HepG2 (cell line): Measurements from ENCODE around the gene GLT1D1. TPM values are rescaled to one million over a fixed set of nuclear protein-coding genes. Genes with fewer than 3 reads are reported as not detected.

ENCODE experiments used
- ATAC-seq: fragments of 200-7000 bp; cut with Tn5 transposase; 3 replicates; pipeline ENCODE4 v1.9.1; 2020; ENCODE audit warnings: mild to moderate bottlenecking, moderate library complexity
- BruUV-seq: library from RNA; stranded (reverse); fragments of 400-500 nt; replicated peaks from 2 replicates; lab custom pipeline; 2021; lab: Mats Ljungman, UMichigan
- CTCF ChIA-PET: fragments of 300-600 bp; formaldehyde crosslinking; extraction: SDS; loops from one replicate; lab custom pipeline; 2021; ENCODE audit warnings: low total read pairs, inconsistent platforms, low intra/inter-chr PET ratio; lab: Yijun Ruan, JAX
- POLR2A ChIA-PET: fragments of 350-600 bp; sonication (Branson Sonifier 250); formaldehyde crosslinking; loops from one replicate; lab custom pipeline; 2020; ENCODE audit warnings: antibody characterized with exemption, inconsistent platforms; lab: Yijun Ruan, JAX
- DNase-seq: peaks from one replicate; pipeline ENCODE4 v3.0.0-alpha.2; 2015; ENCODE audit warnings: low spot score
- FAIRE-seq: peaks from 3 replicates; lab custom pipeline; 2011; peaks lifted over from hg19 to GRCh38; lab: Jason Lieb, UNC
- H2AFZ ChIP-seq: one replicate; pipeline ENCODE4 v1.6.1; 2011; ENCODE audit warnings: low read length, inconsistent platforms
- H3K27ac ChIP-seq: fragments of 300-600 bp; 3 replicates; pipeline ENCODE4 v1.8.0; 2011; ENCODE audit warnings: mixed run types, mild to moderate bottlenecking, mixed read lengths, low read length, inconsistent platforms; ENCODE audit not compliant: insufficient read depth; ENCODE audit errors: extremely low read length
- H3K27me3 ChIP-seq, 2 experiments: fragments of 200-600 bp in 1 of 2; 2 replicates in 1 of 2; 3 replicates in 1 of 2; pipeline versions ENCODE4 v1.6.0 to v1.8.0; 2011; ENCODE audit warnings: low read length in 2 of 2, mild to moderate bottlenecking in 2 of 2, moderate library complexity in 2 of 2, inconsistent platforms in 1 of 2; ENCODE audit not compliant: insufficient read depth in 2 of 2, control insufficient read depth in 1 of 2
- H3K36me3 ChIP-seq, 2 experiments: fragments of 200-600 bp in 1 of 2; replicated peaks in 1 of 2; 2 replicates in 1 of 2; 3 replicates in 1 of 2; pipeline versions ENCODE4 v1.5.1 to v1.8.0; 2011; ENCODE audit warnings: low read length in 2 of 2, inconsistent platforms in 1 of 2; ENCODE audit not compliant: insufficient read depth in 2 of 2, control insufficient read depth in 1 of 2
- H3K4me1 ChIP-seq: 2 replicates; pipeline ENCODE4 v1.5.1; 2012; ENCODE audit warnings: low read length, inconsistent platforms; ENCODE audit not compliant: insufficient read depth
- H3K4me2 ChIP-seq: 2 replicates; pipeline ENCODE4 v1.6.0; 2011; ENCODE audit warnings: low read depth, low read length, inconsistent platforms
- H3K4me3 ChIP-seq, 3 experiments: fragments of 200-600 bp in 1 of 3; sonication (generic), shearing (Covaris generic) in 1 of 3; replicated peaks in 1 of 3; 2 replicates each; pipeline ENCODE4 v1.5.1; 2011 to 2016; ENCODE audit warnings: low read length in 3 of 3, inconsistent platforms in 2 of 3, low read depth in 2 of 3, mild to moderate bottlenecking in 2 of 3, control low read depth in 1 of 3, mixed read lengths in 1 of 3; ENCODE audit not compliant: insufficient read depth in 1 of 3
- H3K79me2 ChIP-seq: one replicate; pipeline ENCODE4 v1.6.1; 2011; ENCODE audit warnings: low read length, inconsistent platforms; ENCODE audit not compliant: insufficient read depth
- H3K9ac ChIP-seq: 2 replicates; pipeline ENCODE4 v1.6.0; 2011; ENCODE audit warnings: mild to moderate bottlenecking, low read depth, low read length, inconsistent platforms; ENCODE audit not compliant: insufficient read depth
- H3K9me3 ChIP-seq: 2 replicates; pipeline ENCODE4 v1.5.1; 2012; ENCODE audit warnings: mild to moderate bottlenecking, low read length
- H4K20me1 ChIP-seq: 2 replicates; pipeline ENCODE4 v1.6.0; 2011; ENCODE audit warnings: inconsistent platforms, mild to moderate bottlenecking, low read length, moderate library complexity; ENCODE audit not compliant: insufficient read depth
- EHMT2 ChIP-seq: fragments of 200-600 bp; sonication (generic); IDR thresholded peaks from 2 replicates; pipeline ENCODE4 v1.7.0; 2017; ENCODE audit warnings: antibody characterized with exemption, low read depth, low read length, borderline replicate concordance
- HNRNPUL1 ChIP-seq: fragments of 200-400 bp; formaldehyde crosslinking; IDR thresholded peaks from 2 replicates; pipeline ENCODE4 v1.6.1; 2017; ENCODE audit warnings: low read depth, mild to moderate bottlenecking, low read length, moderate library complexity
- JUN ChIP-seq: sonication (generic); formaldehyde crosslinking; IDR thresholded peaks from 2 replicates; pipeline ENCODE4 v1.4.0; 2020; ENCODE audit warnings: mild to moderate bottlenecking, missing genetic modification reagents
- KLF11 ChIP-seq: IDR thresholded peaks from 2 replicates; pipeline ENCODE4 v1.6.1; 2016; ENCODE audit warnings: missing compliant biosample characterization
- PHF8 ChIP-seq: sonication (generic); formaldehyde crosslinking; IDR thresholded peaks from 2 replicates; pipeline ENCODE4 v1.5.0; 2020; ENCODE audit warnings: missing genetic modification reagents
- SOX13 ChIP-seq, 3 experiments: fragments of 450-650 bp in 1 of 3; sonication (generic) in 1 of 3; formaldehyde crosslinking in 1 of 3; IDR thresholded peaks in 2 of 3; conservative IDR thresholded peaks in 1 of 3; 2 replicates each; pipeline versions ENCODE4 v1.5.0 to v1.6.1; 2016 to 2020; ENCODE audit warnings: antibody characterized with exemption in 1 of 3, mild to moderate bottlenecking in 1 of 3, missing compliant biosample characterization in 1 of 3, missing genetic modification reagents in 1 of 3, moderate library complexity in 1 of 3
- ZNF263 ChIP-seq: sonication (generic); formaldehyde crosslinking; IDR thresholded peaks from 2 replicates; pipeline ENCODE4 v1.4.0; 2020; ENCODE audit warnings: missing genetic modification reagents
- ZNF354B ChIP-seq: sonication (generic); formaldehyde crosslinking; IDR thresholded peaks from 2 replicates; pipeline ENCODE4 v1.8.0; 2022; ENCODE audit warnings: mild to moderate bottlenecking, missing genetic modification reagents
- ZNF562 ChIP-seq: sonication (generic); formaldehyde crosslinking; IDR thresholded peaks from 2 replicates; pipeline ENCODE4 v1.8.0; 2022; ENCODE audit warnings: missing genetic modification reagents, borderline replicate concordance
- ZNF7 ChIP-seq: IDR thresholded peaks from 2 replicates; pipeline ENCODE4 v1.6.1; 2016; ENCODE audit warnings: missing biosample characterization, missing genetic modification reagents
- ZNF724P ChIP-seq: sonication (generic); formaldehyde crosslinking; IDR thresholded peaks from 2 replicates; pipeline ENCODE4 v1.8.0; 2022; ENCODE audit warnings: missing genetic modification reagents, borderline replicate concordance
- ZNF790 ChIP-seq: sonication (generic); formaldehyde crosslinking; IDR thresholded peaks from 2 replicates; pipeline ENCODE4 v1.8.0; 2022; ENCODE audit warnings: missing genetic modification reagents, mild to moderate bottlenecking, borderline replicate concordance
- WGBS: methylation state at CpG from one replicate; pipeline ENCODE4 v1.1.6; 2017; ENCODE audit warnings: low lambda C conversion rate; 5-methylcytosine and 5-hydroxymethylcytosine counted together
- in situ Hi-C: cut with HindIII; loops from 2 replicates; pipeline ENCODE4 v1.10.0; 2017; ENCODE audit warnings: low pct_unique_long_range_greater_than_20kb; ENCODE audit not compliant: extremely low pct_ligation_motif_present
- intact Hi-C: fragments of 100-400 bp; cut with micrococcal nuclease; formaldehyde crosslinking; loops from one replicate; pipeline ENCODE4 v1.10.0; 2022; ENCODE audit not compliant: unreplicated experiment
- polyA plus RNA-seq, 8 experiments: library from polyadenylated mRNA; depleted of rRNA in 3 of 8; stranded (reverse) in 7 of 8; unstranded in 1 of 8; fragments of >200 nt; fragmentation: Illumina TruSeq in 4 of 8; extraction: Trizol in 4 of 8; gene quantifications; 2 replicates each; pipeline versions ENCODE4 v1.2.1 to v1.2.3, GENCODE V29; 2011 to 2016; ENCODE audit warnings: low read depth in 4 of 8, missing spikeins in 1 of 8, mixed read lengths in 1 of 8; ENCODE audit not compliant: insufficient read depth in 1 of 8
- total RNA-seq, 5 experiments: library from RNA; depleted of rRNA; stranded (reverse); fragments of >200 nt; fragmentation: Illumina TruSeq; extraction: Trizol; gene quantifications; 2 replicates each; pipeline ENCODE4 v1.2.3, GENCODE V29; 2016; ENCODE audit warnings: low read depth in 1 of 5
- TF ChIP-seq, protein P1 (sequence below): sonication (generic); formaldehyde crosslinking; IDR thresholded peaks from 2 replicates; pipeline ENCODE4 v1.4.0; 2020; ENCODE audit warnings: missing genetic modification reagents
- TF ChIP-seq, protein P2 (sequence below): sonication (generic); formaldehyde crosslinking; conservative IDR thresholded peaks from 2 replicates; pipeline ENCODE4 v1.4.0; 2020; ENCODE audit warnings: missing genetic modification reagents

Gene GLT1D1
- total and polyA plus RNA-seq, 2 of the 13 experiments (the other 11 are each of a cell fraction or from before 2014, with no cell fraction given) = 0.09 to 0.17 TPM

DNA sequence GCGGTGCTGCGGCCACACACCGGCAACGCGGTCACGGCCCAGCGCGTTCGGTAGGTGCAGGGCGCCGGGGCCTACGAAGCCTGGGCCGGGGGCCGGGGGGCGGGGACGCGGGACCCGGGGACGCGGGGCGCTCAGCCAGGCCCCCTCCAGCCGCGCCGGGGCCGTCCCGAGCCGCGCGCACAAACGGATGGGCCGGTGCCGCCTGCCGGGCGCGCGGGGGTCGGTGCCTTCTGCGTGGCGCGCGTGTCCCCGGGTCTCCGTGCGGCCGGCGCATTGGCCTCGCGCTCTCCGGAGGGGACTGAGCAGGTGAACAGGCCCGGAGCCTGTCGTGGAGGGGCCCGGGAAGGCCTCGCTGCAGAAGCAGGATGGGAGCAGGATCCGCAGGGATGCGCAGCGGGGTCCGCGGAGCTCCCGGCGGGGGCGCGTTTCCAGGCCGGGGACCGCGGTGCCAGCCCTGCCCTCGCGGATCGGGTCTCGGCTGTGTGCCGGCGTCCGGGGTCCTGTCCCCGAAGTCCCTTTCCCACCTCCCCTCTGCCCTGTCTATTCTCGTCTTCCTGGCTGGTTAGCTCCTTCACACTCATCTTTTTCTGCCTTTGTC, 421 bp downstream of the GLT1D1 start:
- H2AFZ ChIP-seq = no peak overlapping the region
- H3K27ac ChIP-seq = no peak overlapping the region
- no peaks in the 10 kb centered on the region for H3K79me2 ChIP-seq
- ChIA-PET POLR2A (no interaction called here), CTCF (no interaction called here)
- intact Hi-C loops = no loop called here
- peaks cover 0 to 22% of the 10 kb centered on the region in 2 experiments; a peak in 4 of 5 replicates for H3K27me3 ChIP-seq
- TF ChIP-seq, protein P1, sequence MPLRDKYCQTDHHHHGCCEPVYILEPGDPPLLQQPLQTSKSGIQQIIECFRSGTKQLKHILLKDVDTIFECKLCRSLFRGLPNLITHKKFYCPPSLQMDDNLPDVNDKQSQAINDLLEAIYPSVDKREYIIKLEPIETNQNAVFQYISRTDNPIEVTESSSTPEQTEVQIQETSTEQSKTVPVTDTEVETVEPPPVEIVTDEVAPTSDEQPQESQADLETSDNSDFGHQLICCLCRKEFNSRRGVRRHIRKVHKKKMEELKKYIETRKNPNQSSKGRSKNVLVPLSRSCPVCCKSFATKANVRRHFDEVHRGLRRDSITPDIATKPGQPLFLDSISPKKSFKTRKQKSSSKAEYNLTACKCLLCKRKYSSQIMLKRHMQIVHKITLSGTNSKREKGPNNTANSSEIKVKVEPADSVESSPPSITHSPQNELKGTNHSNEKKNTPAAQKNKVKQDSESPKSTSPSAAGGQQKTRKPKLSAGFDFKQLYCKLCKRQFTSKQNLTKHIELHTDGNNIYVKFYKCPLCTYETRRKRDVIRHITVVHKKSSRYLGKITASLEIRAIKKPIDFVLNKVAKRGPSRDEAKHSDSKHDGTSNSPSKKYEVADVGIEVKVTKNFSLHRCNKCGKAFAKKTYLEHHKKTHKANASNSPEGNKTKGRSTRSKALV (CRISPR knock-in tag) = peak; percentile 82
- no peak for TF ChIP-seq SOX13 (IDR thresholded peaks at IDR 0.05)
- TF ChIP-seq SOX13 (CRISPR knock-in tag; conservative IDR thresholded peaks at IDR 0.05 in 1 of 2, IDR thresholded peaks at IDR 0.05 in 1 of 2) = no peak
- no peak for DNase-seq
- peaks cover 6% of the 10 kb centered on the region; the same call in 1 of the 2 replicates for H3K4me1 ChIP-seq
- H3K4me3 ChIP-seq = peak overlapping the region in 1 of 3 experiments; percentile 37; a peak in 1 of 6 replicates
- no peaks in the 10 kb centered on the region for H4K20me1 ChIP-seq
- in situ Hi-C loops = no loop called here
- no peaks in the 10 kb centered on the region for H3K9me3 ChIP-seq
- ATAC-seq = peak; percentile 48
- WGBS = 4% methylated on average over 14 of the region's 74 CpGs
- H3K36me3 ChIP-seq = no peaks in the 10 kb centered on the region
- BruUV-seq = no TSS peak
- no peak overlapping the region for H3K9ac ChIP-seq
- H3K4me2 ChIP-seq = peak overlapping the region; percentile 47; the same call in 1 of the 2 replicates
- FAIRE-seq = no peak

DNA sequence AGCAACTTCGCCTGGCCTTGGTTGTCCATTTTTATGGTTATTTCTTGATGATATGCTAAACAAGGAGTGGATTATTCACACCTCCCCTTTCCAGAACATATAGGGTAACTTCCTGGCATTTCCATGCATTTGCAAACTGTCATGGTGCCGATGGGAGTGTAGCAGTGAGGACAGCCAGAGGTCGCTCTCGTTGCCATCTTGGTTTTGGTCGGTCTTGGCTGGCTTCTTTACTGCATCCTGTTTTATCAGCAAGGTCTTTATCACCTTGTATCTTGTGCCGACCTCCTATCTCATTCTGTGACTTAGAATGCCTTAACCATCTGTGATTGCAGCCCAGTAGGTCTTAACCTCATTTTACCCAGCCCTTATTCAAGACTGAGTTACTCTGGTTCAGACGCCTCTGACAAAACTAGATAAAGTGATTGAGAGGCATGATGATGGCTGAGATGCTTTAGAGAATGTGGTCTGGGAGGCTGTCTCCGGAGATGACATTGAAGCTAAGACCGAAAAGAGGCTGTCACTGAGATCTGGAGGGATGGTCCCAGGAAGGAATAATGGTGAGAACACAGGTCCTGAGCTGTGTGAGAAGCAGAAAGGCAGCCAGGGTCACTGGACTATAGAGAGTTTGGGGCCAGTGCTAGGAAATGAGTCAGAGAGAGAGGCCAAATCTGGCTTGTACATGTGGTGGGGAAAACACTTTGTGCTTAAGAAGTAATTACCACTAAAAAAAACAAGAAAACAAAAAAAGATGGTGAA, 2.9 kb downstream of the GLT1D1 start:
- Histone ChIP-seq H3K27ac (no peak overlapping the region), H3K4me1 (peaks cover 18% of the 10 kb centered on the region), H3K4me2 (no peak overlapping the region), H3K9me3 (no peaks in the 10 kb centered on the region), H3K36me3 (no peaks in the 10 kb centered on the region), H3K9ac (no peak overlapping the region), H3K4me3 (no peak overlapping the region), H4K20me1 (no peaks in the 10 kb centered on the region), H2AFZ (no peak overlapping the region), H3K79me2 (no peaks in the 10 kb centered on the region), H3K27me3 (peaks cover 0 to 22% of the 10 kb centered on the region in 2 experiments; a peak in 4 of 5 replicates)
- intact Hi-C loops (no loop called here), in situ Hi-C loops (no loop called here)
- CTCF ChIA-PET = no interaction called here
- FAIRE-seq = no peak
- BruUV-seq = no TSS peak
- no peak for ATAC-seq
- 63% methylated on average over 9 of the region's 9 CpGs for WGBS
- DNase-seq = no peak
- POLR2A ChIA-PET = no interaction called here
- TF ChIP-seq ZNF562 (no peak), ZNF790 (no peak), ZNF354B (no peak), HNRNPUL1 (no peak), JUN (no peak), PHF8 (CRISPR knock-in tag) (no peak), KLF11 (no peak), ZNF263 (CRISPR knock-in tag) (no peak), EHMT2 (no peak), ZNF7 (no peak), ZNF724P (CRISPR knock-in tag) (no peak)
- TF ChIP-seq, protein P2, sequence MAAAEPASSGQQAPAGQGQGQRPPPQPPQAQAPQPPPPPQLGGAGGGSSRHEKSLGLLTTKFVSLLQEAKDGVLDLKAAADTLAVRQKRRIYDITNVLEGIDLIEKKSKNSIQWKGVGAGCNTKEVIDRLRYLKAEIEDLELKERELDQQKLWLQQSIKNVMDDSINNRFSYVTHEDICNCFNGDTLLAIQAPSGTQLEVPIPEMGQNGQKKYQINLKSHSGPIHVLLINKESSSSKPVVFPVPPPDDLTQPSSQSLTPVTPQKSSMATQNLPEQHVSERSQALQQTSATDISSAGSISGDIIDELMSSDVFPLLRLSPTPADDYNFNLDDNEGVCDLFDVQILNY (CRISPR knock-in tag) = no peak
